ENCODE data around the gene MYL3.
A peak's percentile ranks its signal among the peaks of the same experiment; 100 is the strongest.

Gene MYL3

DNA sequence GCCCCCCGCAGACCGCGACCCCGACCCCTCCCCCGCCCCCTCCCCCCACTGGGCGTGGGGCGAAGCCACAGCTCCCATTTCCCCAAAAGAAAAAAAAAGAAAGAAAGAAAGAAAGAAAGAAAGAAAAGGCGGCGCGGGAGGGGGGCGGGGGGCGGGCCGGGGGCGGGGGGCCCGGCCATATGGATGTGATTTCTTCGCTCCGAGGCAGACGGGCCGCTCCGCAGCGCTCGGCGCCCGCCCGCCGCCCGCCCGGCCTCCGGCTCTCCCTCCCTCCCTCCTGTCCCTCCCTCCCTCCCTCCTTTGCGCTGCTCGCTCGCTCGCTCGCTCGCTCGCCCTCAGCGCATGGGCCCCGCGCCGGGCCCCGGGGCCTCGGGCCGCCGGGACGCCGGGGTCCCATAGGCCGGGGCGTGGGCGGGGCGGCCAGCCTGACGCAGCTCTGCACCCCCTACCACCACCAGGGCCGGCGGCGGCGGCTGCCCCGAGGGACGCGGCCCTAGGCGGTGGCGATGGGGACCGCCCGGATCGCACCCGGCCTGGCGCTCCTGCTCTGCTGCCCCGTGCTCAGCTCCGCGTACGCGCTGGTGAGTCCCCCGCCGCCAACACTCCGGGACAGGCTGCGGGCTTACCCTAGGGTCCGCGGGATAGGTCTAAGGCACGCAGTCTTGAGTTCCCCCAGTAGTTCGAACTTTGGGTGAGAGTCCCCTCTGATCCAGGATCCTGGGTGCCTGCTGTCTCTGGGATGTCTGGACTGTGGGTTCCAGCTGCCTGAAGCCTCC lies 20.0 kb upstream of the MYL3 start:
- peak in 1 of 5 donors; percentile 10 for DNase-seq

DNA sequence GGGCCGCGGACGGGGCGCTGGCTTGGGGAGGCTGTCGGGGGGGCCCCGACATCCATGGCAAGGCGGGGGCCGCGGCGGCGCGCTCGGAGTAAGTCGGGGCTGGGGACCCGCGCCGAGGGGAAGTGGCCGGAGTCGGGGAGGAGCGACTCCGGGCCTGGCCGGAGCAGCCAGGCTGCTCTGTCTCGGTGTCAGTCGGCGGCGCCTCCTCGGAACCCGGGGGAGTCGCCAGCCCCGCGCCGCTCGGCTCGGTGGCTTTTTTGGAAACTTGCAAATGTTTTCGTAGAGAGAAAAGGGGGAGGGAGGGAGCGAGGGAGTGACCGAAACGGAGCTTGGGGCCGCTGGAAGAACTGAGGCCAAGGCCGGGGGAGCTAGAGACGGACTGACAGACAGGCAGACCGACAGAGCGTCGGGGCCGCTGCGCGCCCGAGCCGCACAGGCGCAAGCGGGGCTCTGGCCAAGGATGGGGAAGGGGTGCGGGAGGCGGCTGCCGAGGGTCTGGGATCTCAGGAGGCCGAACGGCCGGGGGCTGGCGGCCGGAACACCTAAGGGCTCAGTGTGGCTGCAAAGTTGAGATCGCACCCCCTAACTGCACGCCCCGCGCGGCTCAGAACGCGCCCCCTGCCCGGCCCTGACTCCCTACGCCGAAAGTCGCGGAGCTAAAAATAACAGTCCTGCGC lies 19.3 kb upstream of the MYL3 start:
- DNase-seq = no peak

DNA sequence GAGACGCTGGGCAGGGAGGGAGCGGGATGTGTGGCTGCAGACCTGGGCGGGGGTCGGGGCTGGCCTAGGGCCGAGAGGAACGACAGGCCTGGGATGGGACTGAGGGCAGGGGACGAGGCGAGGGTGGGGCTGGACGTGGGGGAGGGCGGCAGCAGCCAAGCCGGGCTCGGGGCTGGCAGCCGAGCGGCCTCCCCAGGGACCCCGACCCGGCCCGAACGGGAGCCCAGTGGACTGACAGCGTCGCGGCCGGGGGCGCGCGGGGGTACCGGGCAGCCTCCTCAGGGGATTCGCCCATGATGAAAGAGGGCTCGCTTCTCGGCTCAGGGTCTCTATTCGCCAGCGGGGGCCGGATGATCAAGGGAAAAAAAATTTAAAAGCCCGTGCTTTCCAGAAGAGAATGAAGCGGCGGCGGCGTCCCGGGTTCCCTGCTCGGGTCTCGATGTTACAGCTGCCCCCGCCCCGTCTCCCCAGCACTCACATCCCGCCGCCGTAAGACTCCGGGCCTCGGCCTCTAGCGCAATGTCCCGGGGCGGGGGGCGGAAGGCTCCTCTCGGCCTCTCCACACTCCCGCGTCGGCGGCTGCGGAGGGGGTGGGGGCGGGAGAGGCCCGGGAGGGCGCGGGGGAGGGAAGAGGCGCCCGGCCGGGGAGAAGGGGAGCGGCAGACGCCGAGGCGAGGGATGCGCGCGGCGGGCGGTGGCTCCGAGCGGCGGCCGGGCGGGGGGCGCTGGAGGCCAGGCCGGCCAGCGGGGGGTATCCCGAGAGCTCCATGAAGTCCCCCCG lies 18.5 kb upstream of the MYL3 start:
- peak in 1 of 5 donors; percentile 11 for DNase-seq

DNA sequence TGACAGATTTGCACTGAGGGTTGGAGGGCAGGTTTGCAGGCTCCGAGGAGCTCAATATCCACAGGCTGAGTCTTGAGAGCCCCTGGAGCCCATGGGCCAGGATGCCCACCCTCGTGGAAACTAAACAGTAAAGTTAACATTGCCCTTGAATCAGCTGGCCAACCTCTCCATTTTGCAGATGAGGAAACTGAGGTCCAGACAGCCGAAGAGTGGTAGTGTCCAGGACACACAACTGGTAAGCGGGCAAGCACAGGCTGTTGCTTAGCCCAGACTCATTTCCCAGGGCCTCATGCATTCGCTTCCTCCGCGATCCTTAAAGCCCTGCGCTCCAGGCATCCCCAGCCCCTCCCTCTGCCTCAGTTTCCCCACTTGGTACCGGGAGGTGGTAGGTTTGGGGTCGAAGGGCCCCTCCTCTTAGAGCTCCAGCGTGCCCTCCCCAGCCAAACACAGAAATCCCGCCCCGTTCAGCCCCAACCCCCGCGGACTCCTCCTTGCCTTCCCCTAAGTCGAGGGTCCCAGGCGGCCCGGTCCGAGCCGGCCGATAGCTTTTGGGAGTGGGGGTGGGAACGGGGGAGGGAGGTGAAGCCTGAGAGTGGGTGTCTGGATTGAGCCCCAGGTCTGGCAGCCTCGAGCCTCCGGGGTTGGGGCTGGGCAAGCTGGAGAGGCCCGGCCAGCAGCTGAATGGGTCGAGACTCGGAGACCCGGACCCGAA lies 17.8 kb upstream of the MYL3 start:
- DNase-seq = no peak

DNA sequence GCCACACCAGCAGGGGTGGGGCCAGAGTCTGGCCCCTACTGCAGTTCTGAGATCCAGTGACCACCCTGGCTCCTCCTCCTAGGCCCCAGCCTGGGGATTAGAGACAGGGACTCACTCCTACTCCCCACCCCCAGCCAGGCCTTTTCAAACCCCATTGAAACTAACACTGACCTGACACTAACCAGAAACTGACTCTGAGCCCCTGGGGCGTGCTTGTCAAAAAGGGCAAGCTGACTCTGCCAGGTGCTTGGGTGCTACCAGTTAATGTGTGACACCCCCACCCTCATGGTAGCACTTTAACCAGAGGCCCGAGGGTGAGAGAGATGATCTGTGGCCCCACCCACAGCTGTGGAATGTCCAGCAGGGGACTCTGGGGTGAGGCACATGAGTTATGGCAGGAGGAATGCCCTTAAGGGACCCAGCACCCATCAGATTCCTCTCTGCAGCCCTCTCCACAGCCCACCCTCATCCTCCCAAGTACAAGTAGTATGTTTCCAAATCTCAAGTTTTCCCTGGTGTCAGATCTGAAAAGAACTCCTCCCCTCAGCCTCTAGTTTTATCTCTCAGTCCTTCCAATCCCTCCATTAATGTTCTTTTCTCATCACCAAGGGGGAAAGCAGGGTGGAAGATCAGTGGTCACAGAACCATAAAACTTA lies 15.7 kb upstream of the MYL3 start:
- no peak for DNase-seq

DNA sequence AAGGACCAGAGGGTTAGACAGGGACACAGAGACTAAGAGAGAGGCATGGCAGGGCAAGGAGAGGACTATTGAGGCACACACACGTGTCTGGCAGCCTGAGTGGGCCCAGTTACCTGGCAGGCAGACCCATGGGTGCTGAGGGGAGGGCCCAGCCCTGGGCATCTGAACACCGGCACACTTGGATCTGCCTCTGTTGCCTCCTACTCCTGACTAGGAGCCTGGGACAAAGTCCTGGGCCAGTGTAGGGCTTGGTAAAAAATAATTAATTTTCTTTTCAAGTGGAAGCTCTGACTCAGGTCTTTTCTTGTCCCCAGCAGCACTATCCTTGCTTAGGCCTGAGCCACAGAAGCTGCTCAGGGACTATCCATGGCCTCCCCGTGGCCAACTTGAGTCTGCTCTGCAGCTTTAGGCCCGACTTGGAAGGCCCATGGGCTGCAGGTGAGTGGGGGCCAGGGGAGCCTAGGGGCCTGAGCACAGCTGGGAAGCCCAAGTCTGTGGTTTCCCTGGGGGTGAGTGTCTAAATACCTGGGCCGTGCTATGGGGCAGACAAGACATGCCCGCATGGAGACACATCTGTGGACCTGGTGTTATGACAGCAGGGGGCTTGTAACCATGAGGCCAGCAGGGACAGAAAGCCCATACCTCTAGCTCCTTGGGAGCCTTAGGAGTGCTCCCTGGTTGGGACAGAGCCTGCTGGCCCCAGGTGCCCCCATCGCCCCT lies 14.3 kb upstream of the MYL3 start, which contains the start of gene PTH1R:
Gene PTH1R, plus strand, starts transcription at position 316 of the 720 bp plus-strand sequence. CDS start 5,839 bp downstream, outside the sequence.
- no peak for DNase-seq

DNA sequence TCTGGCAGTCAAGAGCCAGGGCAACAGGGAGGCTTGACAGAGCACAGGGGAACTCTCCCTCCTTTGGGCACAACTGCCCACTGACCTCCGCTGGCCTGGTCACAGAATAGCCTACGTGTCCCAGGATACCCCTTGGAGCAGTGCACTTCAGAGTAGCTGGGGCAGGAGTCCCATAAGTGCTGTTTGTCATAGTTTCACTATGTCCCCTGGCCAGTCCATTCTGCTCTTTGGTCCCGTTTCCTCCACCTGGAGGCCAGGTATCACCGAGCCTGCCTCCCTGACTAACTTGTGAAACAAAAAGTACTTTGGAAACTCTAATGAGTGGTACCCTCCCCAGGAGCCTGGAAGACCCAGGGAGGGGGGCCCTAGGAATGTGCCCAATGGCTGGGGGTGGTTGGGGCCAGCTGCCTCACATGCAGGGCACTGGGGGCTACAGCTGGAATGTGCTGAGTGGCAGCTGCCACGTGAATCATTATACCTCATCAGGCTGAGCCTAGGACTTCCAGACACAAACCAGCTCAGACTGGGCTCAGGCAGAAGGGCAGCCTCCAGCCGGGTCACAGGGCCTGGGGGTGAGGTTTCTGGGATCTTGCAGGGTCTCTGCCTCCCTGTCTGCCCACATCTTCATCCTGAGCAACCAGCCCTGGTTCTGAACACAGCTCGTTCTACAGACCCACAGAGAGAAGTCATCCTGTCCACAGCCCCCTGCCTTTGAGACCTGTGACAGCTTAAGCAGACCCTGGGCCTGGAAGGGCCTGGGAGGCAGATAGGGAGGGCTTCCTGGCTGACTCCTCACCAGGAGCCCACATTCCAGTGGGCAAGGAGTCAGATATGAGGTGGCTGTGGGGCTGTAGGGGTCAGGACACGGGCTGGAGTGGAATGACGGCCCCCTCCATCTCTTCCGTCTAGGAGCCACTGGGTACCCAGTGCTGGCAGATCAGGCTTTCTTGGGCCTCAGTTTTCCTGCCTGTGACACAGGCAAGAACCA lies 13.4 kb upstream of the MYL3 start:
- DNase-seq = no peak

DNA sequence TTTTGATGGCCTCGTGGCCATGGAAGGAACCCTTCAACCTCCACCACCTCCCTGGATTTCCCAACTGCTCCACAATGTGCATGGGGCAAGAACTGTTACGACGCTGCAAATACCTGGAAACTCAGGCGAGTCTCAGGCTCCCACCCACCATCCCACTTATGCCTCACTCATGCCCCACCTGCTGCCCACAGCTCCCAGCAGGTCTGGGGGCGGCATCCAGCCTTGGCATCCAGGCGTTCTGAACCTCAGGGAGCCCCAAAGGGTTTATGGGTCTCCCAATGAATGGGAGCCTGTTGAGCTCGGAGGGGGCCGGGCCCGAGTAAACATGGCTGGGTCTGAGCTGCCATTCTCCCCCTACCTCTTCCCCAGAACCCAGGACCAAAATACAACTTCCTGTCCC lies 12.3 kb upstream of the MYL3 start:
- no peak for DNase-seq

DNA sequence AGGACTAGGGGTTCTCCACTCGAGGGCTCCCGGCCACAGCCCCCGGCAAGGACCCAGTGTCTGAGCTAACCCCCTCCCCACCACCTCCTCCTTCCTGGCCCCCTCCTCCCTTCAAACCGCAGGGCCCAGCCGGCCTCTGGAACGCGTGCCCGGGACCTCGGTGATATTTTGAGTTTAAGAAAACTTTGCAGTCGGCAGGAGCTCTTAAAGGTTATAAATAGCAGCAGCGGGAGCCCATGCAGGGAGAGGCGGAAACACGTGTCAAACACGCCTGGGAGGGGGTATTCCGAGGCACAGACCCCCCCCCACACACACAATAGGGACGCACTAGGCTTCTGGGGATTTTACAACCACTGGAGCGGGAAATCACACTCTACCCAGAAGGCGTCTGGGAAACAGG lies 11.2 kb upstream of the MYL3 start:
- DNase-seq = no peak

DNA sequence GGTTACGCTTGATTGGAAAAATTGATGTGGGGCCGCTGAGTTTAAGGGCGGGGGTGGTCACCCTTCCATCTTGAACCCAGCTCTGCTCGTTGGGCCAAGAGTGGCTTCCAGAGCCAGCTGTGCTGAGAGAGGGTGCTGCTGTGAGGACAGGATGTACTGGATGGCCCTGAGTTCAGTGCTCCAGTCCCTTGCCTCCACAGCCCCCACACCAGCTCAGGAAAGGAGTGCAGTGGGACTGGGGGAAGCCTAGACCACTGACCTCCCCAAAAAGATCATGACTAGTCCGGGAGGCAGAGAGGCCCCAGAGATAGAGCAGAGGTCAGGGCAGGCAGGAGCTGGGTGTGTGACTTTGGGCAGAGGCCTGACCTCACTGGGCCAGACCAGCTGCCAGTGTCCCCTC lies 10.3 kb upstream of the MYL3 start:
- DNase-seq = no peak

DNA sequence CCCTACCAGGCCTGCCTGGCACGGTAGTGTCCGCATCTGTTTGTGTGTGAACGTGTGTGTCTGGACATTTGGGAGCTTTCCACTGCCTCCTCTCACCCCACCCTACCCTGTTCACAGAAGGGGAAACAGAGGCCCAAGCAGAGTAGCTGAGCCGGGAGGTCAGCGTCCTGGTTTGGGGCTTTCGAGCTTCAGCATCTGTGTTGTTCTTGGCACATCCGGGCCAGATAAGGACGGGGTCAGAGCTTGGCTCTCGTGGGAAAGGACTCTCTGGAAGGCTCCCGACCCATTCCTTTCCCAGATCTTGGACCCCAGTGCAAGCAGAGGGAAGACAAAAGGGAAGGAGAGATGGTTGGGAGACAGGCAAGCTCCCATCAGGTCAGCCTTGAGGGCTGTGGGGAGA lies 8.0 kb upstream of the MYL3 start:
- no peak for DNase-seq

DNA sequence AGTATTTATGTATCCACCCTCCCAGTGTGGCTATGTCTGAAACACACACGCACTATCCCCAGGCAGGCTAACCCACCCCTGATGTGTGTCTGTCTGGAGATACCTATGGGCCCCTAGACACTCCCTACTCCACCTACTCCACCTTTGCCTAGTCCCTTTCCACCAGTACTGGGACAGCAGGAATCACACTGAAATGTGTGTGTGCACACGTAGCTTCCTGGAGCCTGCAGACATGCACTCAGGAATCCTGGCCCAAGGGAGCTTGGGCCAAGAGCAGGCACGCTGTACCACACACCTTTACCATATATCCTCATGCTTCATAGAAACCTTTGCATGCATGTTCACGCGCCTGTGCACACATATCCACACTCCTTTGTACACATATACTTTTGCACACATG lies 7.4 kb upstream of the MYL3 start:
- DNase-seq = no peak

DNA sequence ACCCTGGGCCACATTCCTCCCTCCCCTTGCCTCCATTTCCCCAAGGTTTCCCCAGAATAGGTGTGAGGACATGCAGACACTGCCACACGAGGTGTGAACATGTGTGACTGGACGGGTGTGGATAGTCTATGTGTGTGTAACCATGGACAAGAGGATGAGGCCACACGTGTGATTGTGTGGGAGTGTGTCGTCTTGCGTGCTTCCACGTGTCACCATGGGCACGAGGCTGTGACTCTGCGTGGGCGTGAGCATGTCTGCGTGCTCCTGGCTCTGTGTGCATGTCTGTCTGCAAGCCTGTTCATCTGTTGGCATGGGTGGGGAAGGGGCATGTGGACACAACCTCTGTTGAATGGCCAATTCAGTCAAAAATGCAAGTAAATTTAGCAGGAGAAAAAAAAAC lies 6.2 kb upstream of the MYL3 start:
- no peak for DNase-seq

DNA sequence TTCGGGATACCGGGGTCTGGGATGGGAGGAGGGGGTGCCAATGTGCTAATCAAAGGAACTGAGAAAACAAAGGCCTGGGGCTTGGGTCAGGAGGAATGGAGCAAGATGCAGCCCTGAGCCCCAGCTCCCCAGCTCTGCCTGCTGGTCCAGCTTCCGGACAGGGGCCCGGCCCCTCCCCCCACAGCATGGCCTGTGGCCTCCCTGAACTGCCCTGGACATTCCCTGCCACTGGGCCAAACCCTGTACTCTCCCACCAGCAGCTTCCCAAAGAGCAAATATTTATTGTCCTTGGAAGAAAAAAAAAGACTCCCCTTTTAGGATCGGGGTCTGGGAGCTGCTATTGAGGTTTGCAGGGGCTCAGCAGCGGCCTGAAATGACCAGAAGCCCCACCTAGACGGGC lies 5.7 kb upstream of the MYL3 start:
- no peak for DNase-seq

DNA sequence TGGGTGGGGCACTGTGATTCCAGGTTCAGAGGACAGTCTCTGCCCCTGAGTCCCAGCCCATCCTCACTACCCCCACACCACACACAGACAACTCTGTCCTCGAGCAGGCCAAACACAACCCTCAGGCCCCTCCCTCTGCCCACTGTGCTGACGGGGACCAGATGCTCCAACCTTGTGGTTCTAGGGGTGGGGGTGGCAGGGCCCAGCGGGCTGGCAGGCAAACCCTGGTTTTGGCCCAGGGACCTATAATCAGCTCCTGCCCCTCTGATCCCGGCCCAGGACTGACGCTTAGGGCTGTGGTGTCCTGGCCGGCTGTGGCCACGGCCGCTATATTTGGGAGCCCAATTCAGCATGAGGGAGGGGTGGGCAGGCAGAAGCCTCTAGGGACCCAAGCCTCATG lies 5.0 kb upstream of the MYL3 start:
- no peak for DNase-seq

DNA sequence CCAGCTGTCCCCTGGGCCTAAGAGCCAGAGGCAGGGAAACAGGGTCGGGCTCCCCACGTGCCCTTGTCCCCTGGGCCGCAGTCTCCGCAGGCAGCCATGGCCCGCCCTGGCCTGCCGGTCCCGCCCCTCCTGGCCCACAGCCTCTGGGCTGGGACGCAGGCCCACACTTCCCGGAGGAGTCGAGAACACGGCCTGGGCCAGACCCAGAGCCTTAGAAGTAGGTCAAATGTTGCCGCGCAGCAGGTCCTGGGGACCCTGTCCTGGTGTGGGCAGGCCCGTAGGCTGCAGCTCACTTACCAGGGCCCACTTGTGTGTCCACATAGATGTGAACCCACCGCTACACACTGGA lies 4.3 kb upstream of the MYL3 start:
- DNase-seq = no peak

DNA sequence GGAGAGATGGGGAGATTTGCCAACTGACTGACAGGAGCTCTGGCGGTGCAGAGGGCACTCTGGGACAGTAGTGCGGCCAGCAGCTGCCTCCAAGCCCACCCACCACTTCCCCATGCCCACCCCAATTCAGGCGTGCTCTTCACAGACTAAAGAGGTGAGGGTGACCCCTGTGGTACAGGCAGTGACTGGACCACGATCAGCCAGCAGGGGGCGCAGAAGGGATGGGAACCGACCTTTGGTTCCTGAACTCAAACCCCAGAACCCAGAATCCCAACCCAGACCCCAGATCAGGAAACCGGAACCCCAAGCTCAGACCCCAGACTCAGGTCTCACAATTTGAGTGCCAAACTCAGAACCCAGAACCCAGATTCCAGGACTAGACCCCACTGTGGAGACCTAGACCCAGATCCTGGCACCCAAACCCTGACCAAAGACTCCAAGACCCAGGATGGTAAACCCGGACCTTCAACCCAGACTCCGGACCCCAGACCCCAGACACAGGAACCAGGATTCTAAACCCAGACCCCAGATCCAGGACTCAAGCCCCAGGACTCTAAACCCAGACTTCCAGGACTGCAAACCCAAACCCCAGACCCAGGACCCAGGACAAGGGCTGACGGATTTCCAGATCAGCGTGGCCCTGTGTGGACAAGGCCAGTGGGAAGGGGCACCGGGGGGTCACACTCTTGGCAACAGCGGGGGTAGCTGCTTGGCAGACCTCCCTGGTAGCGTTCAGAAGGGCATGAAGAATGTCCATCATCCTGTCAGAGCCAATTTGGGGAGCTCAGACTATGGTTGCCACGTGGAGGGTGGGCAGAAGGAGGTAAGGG lies 3.7 kb upstream of the MYL3 start:
- DNase-seq = peak; percentile 40 to 83 (median 60)

DNA sequence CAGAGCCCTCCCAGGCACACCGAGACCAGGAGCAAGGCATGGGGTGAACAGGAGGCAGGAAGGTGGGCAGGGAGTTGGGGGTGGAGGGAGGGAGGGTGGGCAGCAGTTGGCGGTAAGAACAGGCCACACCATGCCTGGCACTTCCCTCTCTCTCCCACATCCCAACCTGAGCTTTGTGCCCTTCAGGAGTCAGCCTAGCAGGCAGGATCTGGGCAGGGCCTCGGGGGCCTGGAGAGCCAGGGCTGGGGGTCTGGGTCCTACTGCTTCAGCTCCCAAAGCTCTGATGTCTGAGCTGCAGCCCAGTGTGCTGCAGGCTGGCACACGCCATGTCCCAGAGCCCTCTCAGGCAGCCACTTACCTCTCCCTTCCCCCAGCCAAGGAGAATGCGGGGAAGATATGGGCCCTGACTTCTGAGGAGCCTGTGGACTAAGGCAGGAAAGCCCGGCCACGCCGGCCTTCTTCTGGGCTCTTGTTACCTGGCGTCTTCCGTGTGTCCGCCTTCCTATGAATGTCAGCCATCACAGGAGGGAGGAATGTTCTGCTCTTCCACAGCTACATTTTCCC lies 2.9 kb upstream of the MYL3 start:
- no peak for DNase-seq

DNA sequence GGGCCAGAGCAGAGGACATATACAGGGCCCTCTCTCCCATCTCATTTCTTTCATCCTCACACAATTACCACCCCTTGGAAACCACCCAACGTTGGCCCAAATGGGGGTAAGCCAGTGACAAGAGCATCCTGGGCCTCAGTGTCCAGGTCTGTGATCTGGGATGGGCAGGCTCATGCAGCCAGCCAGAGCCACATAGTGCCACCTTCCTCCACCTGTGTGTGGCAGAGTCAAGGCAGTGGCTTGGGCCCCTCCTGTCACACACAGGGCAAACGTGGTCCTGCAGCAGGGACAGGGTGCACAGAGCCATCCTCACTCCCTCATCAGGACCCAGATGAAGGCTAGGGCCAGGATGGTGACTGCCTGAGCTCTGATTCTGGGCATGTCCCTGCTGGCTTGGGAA lies 2.3 kb upstream of the MYL3 start:
- no peak for DNase-seq

Measured in T-helper 1 cell (primary cell).